OCI-M2 (cell line): ENCODE measurements around the gene ELMOD3.
"Not testable (repeated sequence)": the region's sequence is repeated elsewhere in the genome, so short reads cannot be mapped to it uniquely, and the experiment has no call there.

Experiments
- DNase-seq: peaks from one replicate; lab custom pipeline; 2025; ENCODE audit not compliant: unreplicated experiment; lab: John Stamatoyannopoulos, UW

Gene ELMOD3

DNA sequence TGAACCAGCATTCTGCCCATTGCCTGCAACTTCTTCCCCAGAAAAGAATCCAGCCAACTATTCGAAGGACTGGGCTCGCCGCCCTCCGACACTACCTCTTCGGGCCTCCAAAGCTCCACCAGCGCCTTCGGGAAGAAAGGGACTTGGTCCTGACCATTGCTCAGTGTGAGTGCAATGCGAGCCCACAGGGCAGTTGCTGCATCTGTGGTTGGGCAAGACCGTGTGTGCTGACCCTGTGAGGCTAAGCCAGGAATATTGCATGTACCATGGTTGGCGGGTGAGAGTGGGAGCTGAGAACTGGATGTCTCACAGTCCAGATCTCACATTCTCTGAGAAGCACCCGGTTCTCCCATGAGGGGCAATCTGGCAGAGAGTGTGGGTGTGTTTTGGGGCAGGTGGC lies 16.5 kb downstream of the ELMOD3 start:
- DNase-seq: no peak

DNA sequence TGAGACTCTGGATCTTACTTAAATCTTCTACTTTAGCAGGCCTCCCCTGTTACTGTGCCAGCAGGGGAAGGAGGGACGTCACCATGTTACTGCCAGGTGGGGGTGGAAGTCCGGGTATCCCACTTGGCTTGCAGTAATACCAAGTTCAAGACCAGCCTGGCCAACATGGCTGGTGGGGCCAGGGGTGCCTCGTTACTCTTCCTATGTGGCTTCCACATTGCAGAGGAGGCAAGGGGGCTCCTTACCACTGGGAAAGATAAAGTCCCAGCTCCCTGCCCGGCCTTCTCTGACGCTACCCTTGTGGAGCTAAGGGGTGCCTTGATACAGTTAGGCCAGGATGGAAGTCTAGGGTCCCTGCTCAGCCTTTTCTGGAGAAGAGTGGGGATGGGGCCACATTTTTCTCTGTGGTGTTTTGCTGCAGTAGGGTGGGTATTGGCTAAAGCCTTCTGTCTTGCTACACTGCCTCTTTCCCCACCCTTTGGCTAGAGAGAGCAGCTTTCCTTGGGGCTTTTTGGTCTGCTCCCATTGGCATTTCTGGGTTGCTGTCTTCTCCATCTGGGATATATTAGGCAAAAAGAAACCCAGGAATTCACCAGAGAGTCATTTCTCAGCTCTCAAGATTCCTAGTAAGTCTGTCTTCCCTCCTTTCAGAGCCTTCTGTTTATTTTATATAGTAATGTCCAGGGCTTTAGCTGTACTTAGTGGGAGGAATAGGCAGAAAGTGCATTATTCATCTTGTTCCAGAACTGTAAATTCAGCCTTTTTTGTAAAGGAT lies 21.9 kb downstream of the ELMOD3 start:
- no peak for DNase-seq

DNA sequence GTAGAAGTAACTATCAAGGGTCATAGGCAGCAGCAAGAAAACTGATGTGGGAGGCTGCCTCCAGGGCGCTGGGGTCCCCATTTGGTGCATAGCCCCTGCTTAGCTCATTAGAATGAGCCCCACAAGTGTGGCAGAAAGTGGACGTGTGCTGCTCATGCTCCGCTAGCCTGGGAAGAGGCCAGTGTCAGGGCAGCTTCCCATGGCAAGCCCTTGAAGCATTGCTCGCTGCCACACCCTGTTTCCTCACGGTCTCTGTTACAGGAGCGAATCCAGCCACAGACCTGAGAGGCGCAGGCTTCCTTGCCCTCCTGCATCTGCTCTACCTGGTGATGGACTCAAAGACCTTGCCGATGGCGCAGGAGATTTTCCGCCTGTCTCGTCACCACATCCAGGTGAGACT lies 22.5 kb downstream of the ELMOD3 start:
- DNase-seq: no peak

DNA sequence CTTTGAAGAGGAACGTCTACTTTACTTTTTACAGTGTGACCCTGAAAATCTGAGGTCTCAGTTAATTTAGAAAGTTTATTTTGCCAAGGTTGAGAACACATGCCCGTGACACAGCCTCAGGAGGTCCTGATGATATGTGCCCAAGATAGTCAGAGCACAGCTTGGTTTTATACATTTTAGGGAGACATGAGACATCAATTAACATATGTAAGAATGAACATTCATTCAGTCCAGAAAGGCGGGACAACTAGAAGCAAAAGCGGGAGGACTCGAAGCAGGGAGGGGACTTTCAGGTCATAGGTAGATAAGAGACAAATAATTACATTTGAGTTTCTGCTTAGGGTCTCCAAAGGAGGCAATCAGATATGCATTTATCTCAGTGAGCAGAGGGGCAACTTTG lies 23.7 kb downstream of the ELMOD3 start:
- no peak for DNase-seq

DNA sequence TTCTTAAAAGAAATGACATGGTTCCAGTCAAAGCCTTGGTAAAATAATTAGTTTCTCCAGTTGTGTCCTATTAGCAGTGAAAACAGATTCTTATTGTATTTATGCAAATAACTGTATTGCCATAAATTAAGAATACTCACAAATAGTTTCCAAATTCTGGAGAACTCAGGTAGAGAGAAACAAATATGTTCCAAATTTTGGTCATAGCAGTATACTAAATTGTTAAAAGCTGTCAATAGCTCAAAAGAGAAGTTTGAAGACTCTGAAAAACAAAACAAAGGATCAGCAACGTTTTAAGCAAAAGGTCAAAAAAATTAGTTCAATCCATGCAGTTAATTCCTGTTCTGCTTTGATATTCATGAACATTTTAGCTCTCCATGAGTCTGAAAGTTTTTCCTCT lies 25.5 kb downstream of the ELMOD3 start:
- no peak for DNase-seq

DNA sequence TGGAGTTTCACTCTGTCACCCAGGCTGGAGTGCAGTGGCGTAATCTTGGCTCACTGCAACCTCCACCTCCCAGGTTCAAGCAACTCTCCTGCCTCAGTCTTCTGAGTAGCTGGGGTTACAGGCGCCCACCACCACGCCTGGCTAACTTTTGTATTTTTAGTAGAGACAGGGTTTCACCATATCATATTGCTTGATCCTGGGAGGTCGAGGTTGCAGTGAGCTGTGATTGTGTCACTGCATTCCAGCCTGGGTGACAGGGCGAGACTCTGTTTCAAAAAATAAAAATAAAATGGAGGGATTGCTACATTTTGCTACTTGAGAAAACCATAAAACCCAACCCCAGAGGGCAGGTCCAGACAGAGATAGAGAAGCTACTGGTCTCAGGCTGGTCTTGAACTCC lies 28.6 kb downstream of the ELMOD3 start:
- DNase-seq: not testable (repeated sequence)

DNA sequence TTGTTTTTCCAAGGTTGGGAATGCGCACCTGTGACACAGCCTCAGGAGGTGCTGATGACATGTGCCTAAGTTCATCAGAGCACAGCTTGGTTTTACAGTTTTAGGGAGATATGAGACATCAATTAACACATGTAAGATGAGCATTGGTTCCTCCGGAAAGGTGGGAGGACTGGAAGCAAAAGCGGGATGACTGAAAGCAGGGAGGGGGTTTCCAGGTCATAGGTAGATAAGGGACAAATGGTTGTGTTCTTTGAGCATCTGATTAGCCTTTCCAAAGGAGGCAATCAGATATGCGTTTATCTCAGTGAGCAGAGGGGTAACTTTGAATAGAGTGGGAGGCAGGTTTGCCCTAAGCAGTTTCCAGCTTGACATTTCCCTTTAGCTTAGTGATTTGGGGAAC lies 29.3 kb downstream of the ELMOD3 start:
- DNase-seq: no peak

DNA sequence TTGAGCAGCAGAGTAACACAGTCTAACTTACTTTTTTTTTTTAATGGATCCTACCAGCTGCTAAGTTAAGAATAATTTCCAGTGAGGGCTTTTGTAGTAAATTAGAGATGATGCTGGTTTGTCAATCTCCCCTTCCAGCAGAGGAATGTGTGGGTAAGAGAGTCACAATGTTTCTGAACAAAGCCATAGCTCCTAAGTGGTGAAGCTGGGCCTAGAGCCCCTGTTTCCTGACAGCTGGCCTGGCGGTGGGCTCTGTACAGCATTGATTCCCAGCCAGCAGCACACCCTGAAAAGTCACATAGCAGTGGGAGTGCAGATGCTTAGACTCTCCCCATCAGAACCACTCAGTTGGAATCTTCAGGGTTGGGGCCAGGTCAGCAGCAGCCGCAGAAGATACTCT lies 31.2 kb downstream of the ELMOD3 start:
- no peak for DNase-seq

DNA sequence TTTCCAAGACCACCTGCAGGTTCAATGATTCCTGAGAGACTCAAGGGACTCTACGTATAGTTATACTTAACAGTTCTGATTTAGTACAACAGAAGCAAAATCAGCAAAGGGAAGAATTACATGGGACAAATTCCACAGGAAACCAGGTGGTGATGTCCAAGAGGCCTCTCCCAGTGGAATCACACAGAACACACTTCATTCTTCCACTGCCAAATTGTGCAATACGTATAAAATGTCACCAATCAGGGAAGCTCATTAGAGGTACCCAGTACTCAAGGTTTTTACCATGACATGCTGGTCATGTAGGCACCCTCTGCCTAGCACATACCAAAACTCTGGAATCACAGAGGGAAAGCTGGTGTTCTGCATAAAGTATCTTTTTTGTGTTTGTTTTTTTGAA lies 33.2 kb downstream of the ELMOD3 start:
- DNase-seq: no peak

DNA sequence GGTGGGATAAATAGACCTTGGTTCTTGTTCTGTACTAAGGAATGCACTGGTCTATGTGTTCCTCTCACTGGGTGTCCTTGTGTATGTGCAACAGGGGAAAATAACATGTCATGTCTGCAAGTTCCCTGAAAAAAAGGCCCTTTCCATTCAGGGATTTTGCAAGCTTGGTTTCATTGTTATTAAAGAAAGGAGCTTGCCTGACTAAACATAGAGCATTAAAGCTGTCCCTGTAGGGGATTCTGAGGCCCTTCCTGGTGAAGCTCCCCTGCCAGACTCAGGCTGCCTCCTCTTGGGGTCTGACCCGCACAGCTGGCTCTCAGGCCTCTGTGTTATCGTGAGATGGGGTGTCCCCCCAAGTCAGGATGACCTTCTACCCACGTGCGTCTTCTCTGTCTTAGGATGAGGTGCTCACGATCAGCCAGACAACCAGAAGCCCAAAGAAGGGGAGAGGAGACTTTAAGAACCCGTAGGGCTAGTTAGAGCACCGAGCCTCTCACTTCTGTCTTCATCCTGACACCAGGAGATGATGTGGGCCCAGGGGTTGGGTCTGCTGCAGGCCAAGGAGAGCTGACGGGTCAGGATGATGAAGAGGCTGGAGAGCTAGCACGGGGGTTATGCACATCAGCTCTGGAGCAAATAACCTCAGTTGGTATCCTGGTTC lies 34.4 kb downstream of the ELMOD3 start:
- DNase-seq: no peak

DNA sequence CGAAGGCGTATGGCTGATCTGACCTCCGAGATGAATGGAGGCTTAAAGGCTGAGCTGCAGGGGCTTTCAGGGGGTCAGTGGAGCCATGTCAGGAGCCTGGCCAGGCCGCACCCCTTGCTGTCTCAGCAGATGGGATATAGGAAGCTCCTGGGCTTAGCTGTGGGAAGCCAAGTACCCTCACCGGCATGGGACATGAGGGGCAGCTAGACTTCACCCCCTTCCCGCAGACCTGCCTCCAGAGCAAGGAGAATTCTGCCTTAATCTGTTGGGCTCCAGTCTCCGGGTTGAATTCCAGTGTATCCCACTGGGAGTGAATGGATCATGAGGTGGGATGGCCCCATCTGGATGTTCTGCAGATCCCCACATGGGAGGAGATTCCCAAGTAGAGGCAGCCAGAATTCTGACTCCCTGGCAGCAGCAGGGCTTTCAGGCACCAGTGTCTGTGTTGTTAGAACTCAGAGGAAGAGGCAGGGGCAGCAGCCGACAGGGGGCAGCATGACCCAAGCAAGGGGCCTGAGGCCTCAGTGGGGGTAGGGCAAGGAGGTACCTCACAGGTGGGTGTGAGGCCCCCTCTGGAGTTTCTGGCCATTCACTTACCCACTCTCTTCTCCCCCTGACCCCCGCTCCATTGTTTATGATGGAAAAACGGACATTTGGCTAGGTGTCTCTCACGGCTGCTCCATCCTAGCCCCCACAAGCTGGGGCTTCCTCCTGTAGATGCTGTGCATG lies 36.5 kb downstream of the ELMOD3 start:
- DNase-seq: no peak

DNA sequence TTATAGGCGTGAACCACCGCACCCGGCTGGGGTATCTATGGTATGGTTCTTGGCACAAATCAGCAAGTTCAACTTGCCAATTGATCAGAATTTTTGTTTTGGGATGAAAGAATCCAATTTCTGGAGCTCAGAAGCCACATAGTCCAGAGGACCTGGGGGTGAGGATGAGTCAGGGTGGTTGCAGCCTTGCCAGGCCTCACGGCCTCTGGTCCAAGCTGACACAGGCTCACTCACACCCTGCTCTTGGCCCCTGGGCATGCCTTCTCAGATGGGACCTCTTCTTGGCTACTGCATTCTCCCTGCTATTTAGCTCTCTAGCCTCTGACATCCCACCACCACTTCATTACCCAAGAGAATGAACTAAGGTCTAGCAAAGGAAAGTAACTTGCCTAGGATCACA lies 39.3 kb downstream of the ELMOD3 start:
- no peak for DNase-seq

DNA sequence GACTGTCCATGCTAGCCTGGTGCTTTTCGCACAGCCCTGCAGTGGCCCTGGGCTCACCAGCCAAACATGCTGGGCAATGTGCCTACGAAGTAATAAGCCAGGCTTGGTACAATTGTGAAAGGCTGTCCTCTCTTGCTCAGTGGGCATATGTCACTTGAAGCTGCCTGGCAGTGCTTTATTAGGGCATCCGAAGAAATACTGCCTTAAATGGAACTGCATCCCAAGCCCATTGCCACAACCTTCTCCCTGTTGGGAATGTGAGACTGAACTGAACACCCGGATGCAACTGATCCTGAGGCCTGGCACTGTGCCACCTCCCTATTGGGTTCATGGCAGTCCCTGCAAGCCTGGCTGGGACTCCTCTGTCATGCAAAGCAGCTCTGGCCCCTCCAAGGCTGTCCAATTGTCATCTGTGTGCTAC lies 39.7 kb downstream of the ELMOD3 start:
- DNase-seq: no peak

DNA sequence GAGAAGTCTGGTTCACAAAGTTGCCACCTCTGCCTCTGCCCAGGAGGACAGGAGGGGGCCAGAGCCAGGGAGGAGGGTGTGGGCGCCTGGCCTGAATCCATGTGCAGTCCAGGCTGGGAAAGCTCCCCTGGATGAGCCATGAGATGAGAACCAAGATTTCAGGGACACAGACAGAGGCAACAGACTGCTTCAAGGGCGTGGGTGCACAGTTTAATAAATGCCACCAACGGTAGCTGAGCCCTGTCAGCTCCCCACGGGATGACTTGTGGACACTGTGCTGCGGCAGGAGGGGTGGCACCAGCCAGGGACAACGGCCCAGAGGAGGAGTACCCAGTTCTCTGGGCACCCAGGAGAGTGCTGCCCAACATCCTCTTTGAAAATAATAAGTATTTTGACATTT lies 40.4 kb downstream of the ELMOD3 start:
- DNase-seq: no peak

DNA sequence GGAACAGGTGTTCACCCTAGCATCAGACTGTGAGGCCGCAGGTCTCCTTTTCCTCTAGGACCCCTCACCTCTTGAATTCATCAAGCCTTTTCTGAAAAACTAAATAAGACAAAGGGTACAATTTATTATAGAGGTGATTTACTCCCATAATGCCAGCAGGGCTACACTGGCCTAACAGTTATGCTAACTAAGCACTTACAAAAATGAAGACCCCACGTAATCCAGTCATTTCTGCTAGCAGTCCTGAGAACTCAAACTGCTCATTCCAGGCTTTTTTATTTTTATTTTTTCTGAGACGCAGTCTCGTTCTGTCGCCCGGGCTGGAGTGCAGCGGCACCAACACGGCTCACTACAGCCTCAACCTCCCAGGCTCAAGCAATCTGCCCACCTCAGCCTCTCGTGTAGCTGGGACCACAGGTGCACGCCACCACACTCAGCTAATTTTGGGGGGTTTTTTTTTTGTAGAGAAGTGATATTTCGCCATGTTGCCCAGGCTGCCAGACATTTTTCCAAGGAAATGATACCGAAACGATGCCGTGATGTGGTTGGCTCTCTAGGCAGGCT lies 41.4 kb downstream of the ELMOD3 start:
- DNase-seq: no peak

DNA sequence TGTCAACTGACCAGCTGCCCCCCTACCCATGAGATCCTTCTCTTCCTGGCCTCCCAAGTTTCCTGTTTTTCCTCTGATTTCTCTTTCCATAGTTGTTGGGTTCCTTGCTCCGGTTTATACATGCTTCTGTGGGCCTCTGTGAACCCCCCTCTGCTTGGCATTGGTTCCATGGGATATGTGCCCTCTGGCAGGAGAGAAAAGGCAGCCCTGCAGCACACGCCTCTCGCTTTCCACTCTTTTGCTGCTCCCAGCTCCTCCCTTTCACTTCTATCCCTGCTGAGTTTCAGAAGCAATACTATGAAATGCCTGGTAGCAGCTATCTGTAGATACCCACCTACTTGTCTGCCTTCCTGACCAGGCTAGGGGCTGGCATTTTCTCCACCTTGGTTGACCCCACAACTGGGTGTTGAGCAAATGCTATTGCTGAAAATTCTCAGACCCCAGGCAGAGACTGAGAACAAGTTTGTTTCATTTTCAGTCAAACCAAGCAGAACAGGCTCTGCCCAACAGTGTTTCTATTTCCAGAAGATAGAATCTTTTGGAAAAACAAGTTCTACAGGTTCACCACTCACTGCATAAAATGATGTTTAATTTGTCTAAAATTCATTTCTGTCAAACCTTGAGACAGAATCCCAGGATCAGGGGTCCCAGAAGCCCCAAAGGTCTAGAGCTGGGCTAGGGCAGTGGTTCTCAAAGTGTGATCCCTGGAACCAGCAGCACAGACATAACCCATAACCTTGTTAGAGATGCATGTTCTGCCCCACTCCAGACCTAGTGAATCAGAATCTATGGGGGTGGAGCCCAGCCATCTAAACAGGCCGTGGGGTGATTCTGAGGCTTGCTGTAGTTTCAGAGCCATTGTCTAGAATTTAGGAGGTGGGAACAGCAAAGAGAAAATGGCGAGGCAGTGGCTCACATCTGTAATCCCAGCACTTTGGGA lies 42.2 kb downstream of the ELMOD3 start:
- no peak for DNase-seq

DNA sequence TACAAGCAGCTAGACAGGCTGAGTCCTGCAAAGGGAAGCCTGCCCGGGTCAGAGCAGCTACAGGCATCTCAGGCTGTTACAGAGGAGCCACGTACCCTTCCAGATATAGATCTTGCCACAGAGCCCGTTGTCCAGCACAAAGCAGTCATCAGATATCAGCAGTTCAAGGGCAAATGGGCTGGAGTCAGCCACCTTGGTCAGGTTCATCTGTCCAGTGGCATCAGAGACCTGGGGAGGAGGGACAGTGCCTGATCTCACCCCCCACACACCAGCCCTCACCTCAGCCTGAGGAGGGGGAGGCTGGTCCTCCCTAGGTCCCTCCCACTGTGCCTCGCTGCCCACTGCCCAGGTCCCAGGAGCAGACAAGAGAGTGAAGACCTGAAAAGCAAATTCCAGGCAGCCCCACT lies 43.4 kb downstream of the ELMOD3 start:
- no peak for DNase-seq

DNA sequence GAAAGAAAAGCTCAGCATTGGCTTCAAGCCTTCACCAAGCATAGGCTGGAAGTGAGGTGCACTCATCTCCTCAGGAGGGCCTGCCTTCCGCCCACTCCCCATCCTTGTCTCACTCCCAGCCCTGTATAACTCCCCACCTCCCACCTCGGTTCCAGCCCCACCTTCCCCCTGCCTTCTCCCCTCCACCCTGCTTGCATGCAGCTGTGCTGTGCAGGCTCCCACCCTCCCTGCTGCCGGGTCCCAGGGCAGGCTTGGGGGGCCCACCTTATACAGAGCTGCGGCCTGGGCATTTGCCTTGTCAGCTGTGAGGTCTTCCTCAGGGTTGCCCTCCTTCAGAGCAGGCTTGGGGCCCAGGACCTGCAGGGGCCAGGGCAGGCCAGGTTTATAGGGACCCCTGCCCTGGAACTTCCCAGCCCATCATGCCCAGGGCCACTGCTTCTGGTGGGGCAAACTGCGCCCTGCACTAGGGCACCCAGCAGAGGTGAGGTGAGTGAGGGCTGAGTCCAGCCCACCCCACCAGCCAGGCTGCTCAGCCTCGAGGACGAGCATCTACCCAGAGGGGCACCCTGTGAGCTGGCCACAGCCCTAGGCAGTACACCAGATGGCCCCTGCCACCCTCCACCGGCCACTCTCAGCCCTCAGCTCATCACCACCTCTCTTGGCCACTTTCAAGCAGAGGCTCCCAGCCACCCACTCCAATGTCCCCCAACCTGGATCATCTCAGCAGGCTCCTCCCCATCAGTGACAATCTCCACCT lies 44.0 kb downstream of the ELMOD3 start:
- no peak for DNase-seq

DNA sequence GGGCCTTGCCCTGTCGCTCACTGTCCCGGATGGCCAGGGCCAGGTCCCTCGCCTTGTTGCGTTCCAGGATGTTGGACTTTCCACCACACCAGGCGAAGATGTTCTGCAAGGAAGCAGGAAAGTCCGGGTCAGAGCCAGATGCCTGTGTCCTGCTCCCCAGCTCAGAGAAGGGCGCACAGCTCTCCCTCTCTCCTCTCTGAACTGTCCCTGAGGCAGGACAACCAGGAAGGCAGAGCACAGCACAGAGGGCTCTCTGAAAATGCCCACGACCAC lies 44.5 kb downstream of the ELMOD3 start:
- no peak for DNase-seq

DNA sequence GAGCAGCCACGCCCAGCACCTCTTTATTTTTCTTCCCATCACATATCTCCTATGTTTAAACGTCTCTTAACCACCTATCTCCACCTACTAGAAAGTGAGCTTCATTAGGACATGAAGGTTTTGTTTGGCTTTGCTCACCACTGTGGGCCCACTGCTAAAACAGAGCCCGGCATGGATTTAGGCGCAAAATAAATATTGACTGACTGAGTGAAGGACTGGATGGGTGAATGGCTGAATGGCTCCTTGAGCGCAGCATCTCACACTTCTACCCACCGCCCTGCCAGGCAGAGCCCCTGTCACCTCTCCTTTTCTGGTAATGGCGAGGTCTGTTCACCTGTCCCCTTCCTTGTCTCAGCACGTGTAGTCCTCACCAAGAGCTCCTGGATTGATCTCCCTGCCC lies 45.5 kb downstream of the ELMOD3 start:
- DNase-seq: no peak
